SK-N-DZ (cell line): ENCODE results near the gene R3HDM4.

Source experiments
- small RNA-seq, 2 experiments: library from RNA; depleted of rRNA; stranded (forward); fragments of <200 nt; gene quantifications; one replicate each; pipeline ENCODE3, GENCODE V24; 2014

R3HDM4 gene

Small RNA genes within 50 kb of the gene (small RNA-seq; reads per million reads assigned to genes)
- 2.1 to 3.8 reads per million in 2 experiments for gene RNU6-9
